Spleen (tissue), 11 donors: ENCODE data around the gene ATP2A1. TPM values are rescaled to one million over a fixed set of nuclear protein-coding genes. Genes with fewer than 3 reads are reported as not detected.

Experiments
- DNase-seq: peaks from one replicate; pipeline ENCODE4 v3.0.0-alpha.2; 2020
- H3K27ac ChIP-seq, 8 donors: fragments of 200-600 bp; sonication (generic) in 7 of 8; 1 replicate in 4 of 8; 2 replicates in 4 of 8; pipeline versions ENCODE4 v1.5.0 to v1.8.0; 2016 to 2021; ENCODE audit warnings: inconsistent platforms in 4 of 8, mild to moderate bottlenecking in 4 of 8, moderate library complexity in 1 of 8
- H3K27me3 ChIP-seq, 7 donors: fragments of 200-600 bp; sonication (generic) in 6 of 7; replicated peaks in 1 of 7; 1 replicate in 4 of 7; 2 replicates in 3 of 7; pipeline versions ENCODE4 v1.5.0 to v1.8.0; 2016 to 2021; ENCODE audit warnings: inconsistent platforms in 3 of 7, mild to moderate bottlenecking in 1 of 7
- H3K36me3 ChIP-seq, 6 donors: fragments of 200-600 bp; sonication (generic) in 5 of 6; 1 replicate in 4 of 6; 2 replicates in 2 of 6; pipeline versions ENCODE4 v1.5.0 to v1.8.0; 2016 to 2021; ENCODE audit warnings: inconsistent platforms in 2 of 6
- H3K4me1 ChIP-seq, 6 donors: fragments of 200-600 bp; sonication (generic) in 5 of 6; 1 replicate in 3 of 6; 2 replicates in 3 of 6; pipeline versions ENCODE4 v1.5.0 to v1.8.0; 2016 to 2021; ENCODE audit warnings: inconsistent platforms in 3 of 6
- H3K4me3 ChIP-seq, 8 donors: fragments of 200-600 bp; sonication (generic) in 7 of 8; 1 replicate in 4 of 8; 2 replicates in 4 of 8; pipeline versions ENCODE4 v1.5.0 to v1.8.0; 2016 to 2021; ENCODE audit warnings: inconsistent platforms in 4 of 8, mild to moderate bottlenecking in 4 of 8, moderate library complexity in 2 of 8
- H3K9me3 ChIP-seq, 8 donors: fragments of 200-600 bp; sonication (generic) in 7 of 8; 1 replicate in 4 of 8; 2 replicates in 4 of 8; pipeline versions ENCODE4 v1.5.0 to v1.8.0; 2016 to 2021; ENCODE audit warnings: inconsistent platforms in 4 of 8
- POLR2A ChIP-seq, 3 donors: fragments of 450-650 bp; IDR thresholded peaks; one replicate each; pipeline ENCODE4 v1.5.1; 2017; ENCODE audit warnings: antibody characterized with exemption in 3 of 3, mild to moderate bottlenecking in 1 of 3
- POLR2AphosphoS5 ChIP-seq, 3 donors: sonication (generic); formaldehyde crosslinking; IDR thresholded peaks; one replicate each; pipeline ENCODE4 v1.5.1; 2017; ENCODE audit warnings: antibody characterized with exemption in 3 of 3
- WGBS, 5 donors: extraction: QIAGEN DNeasy Blood & Tissue Kit in 3 of 5; methylation state at CpG; one replicate each; pipeline versions ENCODE4 v1.1.5 to v1.1.7; 2013 to 2018; 5-methylcytosine and 5-hydroxymethylcytosine counted together
- intact Hi-C: fragments of 100-400 bp; cut with DNase I; formaldehyde crosslinking; loops from one replicate; pipeline ENCODE4 v1.15.0; 2023; ENCODE audit warnings: low total_unique reads
- polyA plus RNA-seq, 3 donors: library from polyadenylated mRNA; stranded (reverse); fragments of 200-250 nt; gene quantifications; one replicate each; pipeline ENCODE4 v1.2.1, GENCODE V29; 2013
- total RNA-seq, 7 donors: library from RNA; depleted of rRNA in 3 of 7; stranded (reverse); fragments of >200 nt in 3 of 7; fragmentation: NEBNext Ultra II Directional in 4 of 7; extraction: Animal tissue kit (Norgen Biotek cat#: 25700) in 4 of 7; gene quantifications; one replicate each; pipeline versions ENCODE4 v1.1.0 to v1.2.1, GENCODE V29; 2016 to 2021
- TF ChIP-seq, protein P1 (sequence below), 11 experiments: fragments of 200-600 bp in 7 of 11; fragments of 450-650 bp in 4 of 11; sonication (generic) in 4 of 11; IDR thresholded peaks in 8 of 11; conservative IDR thresholded peaks in 3 of 11; 1 replicate in 7 of 11; 2 replicates in 4 of 11; pipeline versions ENCODE4 v1.4.0 to v1.8.0; 2016 to 2021; ENCODE audit warnings: antibody characterized with exemption in 11 of 11, inconsistent platforms in 4 of 11, mild to moderate bottlenecking in 1 of 11
- donor health status: healthy with polysubstance abuse.
- donor health status: DM: no; HTN: no; CAD: no; lungs with moderate emphysema.
- donor health status: DM: no; HTN: no; CAD: no.
- donor health status: Bipolar disorder and iron deficiency.
- donor health status: healthy.
- donor health status: DM: no; HTN: no; CAD: no.
- donor health status: DM: yes; HTN: yes; CAD: no.

Gene ATP2A1
- total and polyA plus RNA-seq, 10 donors: 0.26 to 1.5 (median 0.55) TPM; not detected in 2

DNA sequence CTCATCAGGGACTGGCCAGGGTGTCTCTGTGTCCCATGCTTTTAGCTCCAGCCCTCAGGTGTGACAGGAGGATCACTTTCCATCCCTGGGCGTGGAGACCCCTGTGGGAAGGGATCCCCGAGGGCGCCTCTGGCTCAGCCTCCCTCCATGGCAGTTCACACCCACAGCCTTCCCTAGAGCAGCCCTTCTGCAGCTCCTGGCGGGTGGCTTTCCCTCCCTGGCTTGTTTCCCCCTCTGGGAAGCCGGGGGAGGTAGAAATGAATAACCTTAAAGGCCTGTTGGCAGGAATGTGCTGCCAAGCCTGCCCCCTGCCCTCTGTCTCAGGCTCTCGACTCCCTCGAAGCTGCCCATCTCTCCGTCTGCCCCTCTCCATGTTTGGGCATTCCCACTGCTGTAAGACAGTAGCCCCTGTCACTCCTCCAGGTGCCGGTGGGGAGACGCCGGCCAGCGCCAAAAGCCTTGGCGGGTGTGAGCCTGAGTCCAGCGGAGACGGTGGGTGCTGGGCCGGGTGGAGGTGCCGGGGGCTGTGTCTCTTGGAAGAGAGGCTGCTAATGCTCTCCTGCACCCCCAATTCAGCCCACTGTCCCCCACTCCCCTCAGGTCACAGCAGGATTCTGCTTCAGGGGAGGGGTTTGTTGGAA is 2.1 kb upstream of the ATP2A1 start:
- Histone ChIP-seq H3K4me3 (no peak overlapping the region), H3K36me3 (peaks cover 0 to 48% (median 26%) of the 10 kb centered on the region in 6 donors), H3K4me1 (peaks cover 6 to 26% (median 19%) of the 10 kb centered on the region in 6 donors), H3K27me3 (peaks cover 0 to 13% (median 0%) of the 10 kb centered on the region in 7 donors), H3K27ac (no peak overlapping the region), H3K9me3 (no peaks in the 10 kb centered on the region)
- WGBS, 5 donors: 71 to 90% (median 81%) methylated on average over 10 to 17 of the region's 17 CpGs
- peak; percentile 73 for DNase-seq
- no peak for TF ChIP-seq POLR2A (IDR thresholded peaks at IDR 0.05)
- peak in 1 of 3 donors; percentile 54 for TF ChIP-seq POLR2AphosphoS5 (IDR thresholded peaks at IDR 0.05)
- TF ChIP-seq, protein P1, sequence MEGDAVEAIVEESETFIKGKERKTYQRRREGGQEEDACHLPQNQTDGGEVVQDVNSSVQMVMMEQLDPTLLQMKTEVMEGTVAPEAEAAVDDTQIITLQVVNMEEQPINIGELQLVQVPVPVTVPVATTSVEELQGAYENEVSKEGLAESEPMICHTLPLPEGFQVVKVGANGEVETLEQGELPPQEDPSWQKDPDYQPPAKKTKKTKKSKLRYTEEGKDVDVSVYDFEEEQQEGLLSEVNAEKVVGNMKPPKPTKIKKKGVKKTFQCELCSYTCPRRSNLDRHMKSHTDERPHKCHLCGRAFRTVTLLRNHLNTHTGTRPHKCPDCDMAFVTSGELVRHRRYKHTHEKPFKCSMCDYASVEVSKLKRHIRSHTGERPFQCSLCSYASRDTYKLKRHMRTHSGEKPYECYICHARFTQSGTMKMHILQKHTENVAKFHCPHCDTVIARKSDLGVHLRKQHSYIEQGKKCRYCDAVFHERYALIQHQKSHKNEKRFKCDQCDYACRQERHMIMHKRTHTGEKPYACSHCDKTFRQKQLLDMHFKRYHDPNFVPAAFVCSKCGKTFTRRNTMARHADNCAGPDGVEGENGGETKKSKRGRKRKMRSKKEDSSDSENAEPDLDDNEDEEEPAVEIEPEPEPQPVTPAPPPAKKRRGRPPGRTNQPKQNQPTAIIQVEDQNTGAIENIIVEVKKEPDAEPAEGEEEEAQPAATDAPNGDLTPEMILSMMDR (IDR thresholded peaks at IDR 0.05 in 8 of 11, conservative IDR thresholded peaks at IDR 0.05 in 3 of 11): no peak
- intact Hi-C loops: no loop called here

DNA sequence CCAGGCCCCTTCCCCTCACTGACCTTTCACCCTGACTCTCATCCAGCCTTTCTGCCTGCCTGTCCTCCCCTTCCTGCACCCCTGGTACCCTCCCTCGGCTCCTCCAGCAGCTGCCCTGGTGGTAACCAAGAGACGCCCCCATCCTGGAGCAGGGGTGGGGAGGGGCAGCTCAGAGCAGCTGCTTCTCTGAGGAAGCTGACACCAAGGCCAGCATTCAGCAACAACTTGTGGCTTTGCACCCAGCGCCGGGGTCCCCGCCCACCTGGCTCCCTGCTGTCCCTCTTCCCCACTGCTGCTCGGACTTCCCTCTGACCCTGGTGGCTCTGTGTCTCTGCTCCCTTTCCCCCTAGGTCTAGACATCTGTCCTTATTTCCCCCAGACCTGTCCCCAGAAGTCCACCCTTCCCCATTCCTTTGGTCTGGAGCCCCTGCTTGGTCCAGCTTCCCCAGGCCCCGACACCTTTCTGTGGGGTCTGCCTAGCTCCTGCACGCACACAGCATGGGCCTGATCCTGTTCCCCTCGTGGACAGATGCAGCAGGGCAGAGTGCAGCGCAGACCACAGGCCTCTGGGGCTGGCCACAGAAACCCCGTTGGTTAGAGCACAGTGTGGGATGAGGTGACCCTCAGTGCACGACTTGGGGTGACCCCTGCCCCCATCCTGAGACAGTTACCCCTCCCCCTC is 1.2 kb upstream of the ATP2A1 start:
- TF ChIP-seq POLR2AphosphoS5 (IDR thresholded peaks at IDR 0.05) (peak in 1 of 3 donors; percentile 42), POLR2A (IDR thresholded peaks at IDR 0.05) (no peak)
- H3K36me3 ChIP-seq: peaks cover 0 to 39% (median 17%) of the 10 kb centered on the region in 6 donors
- H3K4me1 ChIP-seq: peaks cover 6 to 27% (median 19%) of the 10 kb centered on the region in 6 donors
- H3K4me3 ChIP-seq: no peak overlapping the region
- WGBS, 5 donors: 38 to 56% (median 40%) methylated on average over 11 to 12 of the region's 12 CpGs
- peak; percentile 51 for DNase-seq
- intact Hi-C loops: no loop called here
- H3K27ac ChIP-seq: no peak overlapping the region
- peaks cover 0 to 18% (median 0%) of the 10 kb centered on the region in 7 donors for H3K27me3 ChIP-seq
- no peaks in the 10 kb centered on the region for H3K9me3 ChIP-seq

DNA sequence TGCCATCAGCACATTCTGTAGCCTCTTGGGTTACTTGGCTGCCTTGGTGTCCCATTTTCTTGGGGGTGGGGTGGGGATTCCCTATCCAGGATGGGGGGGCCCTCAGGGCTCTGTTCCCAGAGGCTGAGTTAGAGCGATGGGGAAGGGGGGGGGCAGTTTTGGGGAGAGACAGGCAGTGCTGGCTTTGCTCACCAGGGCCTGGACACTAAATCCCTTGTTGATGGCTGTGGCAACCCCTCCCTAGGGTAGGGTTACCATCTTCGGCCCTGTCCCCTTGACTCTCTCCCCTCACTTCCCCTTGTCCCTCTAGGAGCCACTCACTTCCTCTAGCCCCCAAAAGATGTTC is 660 bp upstream of the ATP2A1 start:
- WGBS, 5 donors: 45 to 73% (median 58%) methylated on average over 2 of the region's 2 CpGs
- TF ChIP-seq, protein P1 (IDR thresholded peaks at IDR 0.05 in 8 of 11, conservative IDR thresholded peaks at IDR 0.05 in 3 of 11): no peak
- no peak for TF ChIP-seq POLR2A (IDR thresholded peaks at IDR 0.05)
- TF ChIP-seq POLR2AphosphoS5 (IDR thresholded peaks at IDR 0.05): no peak
- Histone ChIP-seq H3K27ac (no peak overlapping the region), H3K36me3 (peaks cover 0 to 33% (median 13%) of the 10 kb centered on the region in 6 donors), H3K4me1 (peaks cover 6 to 27% (median 19%) of the 10 kb centered on the region in 6 donors), H3K27me3 (peaks cover 0 to 23% (median 0%) of the 10 kb centered on the region in 7 donors), H3K9me3 (no peaks in the 10 kb centered on the region), H3K4me3 (no peak overlapping the region)
- intact Hi-C loops: no loop called here
- no peak for DNase-seq

DNA sequence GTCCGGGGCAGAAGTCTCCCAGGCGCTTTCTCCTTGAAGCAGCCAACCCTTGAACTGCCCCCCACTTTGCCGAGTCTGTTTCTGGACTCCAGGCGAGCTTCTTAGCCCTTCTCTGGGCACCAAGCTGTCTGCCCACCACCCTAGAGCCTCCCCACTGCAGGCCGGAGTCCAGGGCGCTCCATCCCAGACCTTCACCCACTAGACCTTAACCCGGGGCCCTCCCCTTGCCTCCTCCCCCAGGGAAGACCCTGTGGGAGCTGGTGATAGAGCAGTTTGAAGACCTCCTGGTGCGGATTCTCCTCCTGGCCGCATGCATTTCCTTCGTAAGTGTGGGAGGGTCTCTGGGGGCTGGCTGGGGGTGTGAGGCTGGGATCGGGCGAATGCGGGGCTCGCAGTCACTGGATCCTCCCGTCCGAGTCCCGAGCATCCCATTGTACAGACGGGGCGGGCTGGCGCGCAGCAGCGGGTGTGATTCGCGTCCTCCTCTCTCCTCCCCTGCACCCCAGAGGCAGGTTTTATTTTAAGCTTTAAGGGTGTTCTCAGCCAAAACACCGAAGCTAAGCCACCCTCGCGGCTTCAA is 1.1 kb downstream of the ATP2A1 start:
- DNase-seq: no peak
- H3K36me3 ChIP-seq: peaks cover 0 to 16% (median 2%) of the 10 kb centered on the region in 6 donors
- peaks cover 0 to 34% (median 0%) of the 10 kb centered on the region in 7 donors for H3K27me3 ChIP-seq
- no peak for TF ChIP-seq POLR2A (IDR thresholded peaks at IDR 0.05)
- TF ChIP-seq POLR2AphosphoS5 (IDR thresholded peaks at IDR 0.05): no peak
- TF ChIP-seq, protein P1 (IDR thresholded peaks at IDR 0.05 in 8 of 11, conservative IDR thresholded peaks at IDR 0.05 in 3 of 11): no peak
- WGBS, 5 donors: 2 to 5% (median 3%) methylated on average over 24 to 27 of the region's 27 CpGs
- intact Hi-C loops: no loop called here
- H3K9me3 ChIP-seq: no peaks in the 10 kb centered on the region
- peak overlapping the region in 4 of 8 donors; percentile 34 to 61 (median 53) for H3K27ac ChIP-seq
- H3K4me1 ChIP-seq: peaks cover 6 to 27% (median 19%) of the 10 kb centered on the region in 6 donors
- H3K4me3 ChIP-seq: peak overlapping the region; percentile 62 to 87 (median 76)
